HUES48 (cell line): Measurements from ENCODE around the gene IL17B.

Experiments
- H3K27ac ChIP-seq: one replicate; pipeline ENCODE4 v1.7.0; 2013; ENCODE audit warnings: low read depth, low read length, inconsistent platforms
- H3K27me3 ChIP-seq: 2 replicates; pipeline ENCODE4 v1.6.1; 2013; ENCODE audit warnings: mild to moderate bottlenecking, low read length; ENCODE audit not compliant: control insufficient read depth, insufficient read depth
- H3K36me3 ChIP-seq: 2 replicates; pipeline ENCODE4 v1.6.1; 2013; ENCODE audit warnings: low read length; ENCODE audit not compliant: control insufficient read depth, insufficient read depth
- H3K4me1 ChIP-seq: 2 replicates; pipeline ENCODE4 v1.6.1; 2013; ENCODE audit warnings: mild to moderate bottlenecking, low read length; ENCODE audit not compliant: control insufficient read depth, insufficient read depth
- H3K4me3 ChIP-seq: 2 replicates; pipeline ENCODE4 v1.5.1; 2013; ENCODE audit warnings: mild to moderate bottlenecking, low read depth, low read length
- H3K9ac ChIP-seq: 2 replicates; pipeline ENCODE4 v1.6.1; 2013; ENCODE audit warnings: mild to moderate bottlenecking, low read depth, low read length, moderate library complexity
- H3K9me3 ChIP-seq: 2 replicates; pipeline ENCODE4 v1.6.1; 2013; ENCODE audit warnings: low read length; ENCODE audit not compliant: control insufficient read depth, insufficient read depth

The IL17B gene, protein sequence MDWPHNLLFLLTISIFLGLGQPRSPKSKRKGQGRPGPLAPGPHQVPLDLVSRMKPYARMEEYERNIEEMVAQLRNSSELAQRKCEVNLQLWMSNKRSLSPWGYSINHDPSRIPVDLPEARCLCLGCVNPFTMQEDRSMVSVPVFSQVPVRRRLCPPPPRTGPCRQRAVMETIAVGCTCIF

DNA sequence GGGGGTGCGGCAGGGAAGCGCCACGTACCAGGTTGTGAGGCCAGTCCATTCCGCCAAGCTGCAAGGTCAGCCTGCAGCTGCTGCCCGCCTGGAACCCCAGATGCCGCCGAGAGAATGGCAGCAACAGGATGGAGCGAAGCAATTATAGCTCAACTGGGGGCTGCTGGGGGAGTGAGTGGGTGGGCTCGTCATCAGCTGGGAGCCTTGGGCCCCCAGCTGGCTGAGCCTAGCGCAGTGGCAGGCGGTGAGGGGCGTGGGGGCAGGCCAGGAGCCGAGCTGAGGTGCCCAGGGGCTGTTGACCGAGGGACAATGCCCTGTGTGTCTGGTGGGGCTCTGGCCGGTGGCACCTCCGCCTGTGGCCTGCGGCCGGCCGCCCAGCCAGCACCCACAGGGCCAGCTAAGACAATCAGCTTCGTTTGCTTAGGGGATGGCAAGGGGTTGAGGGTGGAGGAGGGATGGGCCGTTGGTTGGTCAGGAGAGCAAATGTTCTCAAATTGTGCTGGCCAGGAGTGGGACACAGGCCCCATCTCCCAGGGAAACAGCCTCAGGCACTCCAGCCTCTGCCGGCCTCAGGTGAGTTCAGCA lies at the start of gene IL17B:
Gene IL17B, minus strand, starts transcription at position 116 of the 585 bp plus-strand sequence. Its CDS starts 67 bp downstream, at position 49.
- Histone ChIP-seq H3K9me3 (no peaks in the 10 kb centered on the region), H3K27ac (no peak within 1 kb of the TSS), H3K36me3 (no peaks in the 10 kb centered on the region), H3K4me3 (no peak within 1 kb of the TSS), H3K27me3 (no peaks in the 10 kb centered on the region), H3K4me1 (no peaks in the 10 kb centered on the region), H3K9ac (no peak within 1 kb of the TSS)

DNA sequence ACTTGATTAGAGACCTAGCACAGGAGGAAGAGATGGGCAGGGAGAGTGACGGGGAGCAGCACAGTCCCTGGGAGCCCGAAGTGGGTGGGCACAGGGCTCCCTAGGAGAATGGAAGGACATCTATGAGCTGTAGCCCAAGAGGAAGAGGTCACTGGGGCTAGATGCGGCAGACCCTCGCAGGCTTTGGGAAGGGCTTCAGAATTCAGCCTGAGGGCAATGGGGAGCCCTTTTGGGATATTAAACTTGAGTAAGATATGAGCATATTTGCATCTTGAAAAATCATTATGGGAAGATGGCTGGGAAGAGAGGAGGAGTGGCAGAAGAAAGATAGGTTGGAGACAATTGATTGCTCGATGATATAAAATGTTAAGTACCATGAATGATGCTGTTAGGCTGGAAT lies 48.9 kb upstream of the IL17B start:
- H3K36me3 ChIP-seq: no peaks in the 10 kb centered on the region
- H3K27me3 ChIP-seq: no peaks in the 10 kb centered on the region
- H3K4me3 ChIP-seq: no peak overlapping the region
- H3K27ac ChIP-seq: no peak overlapping the region
- no peaks in the 10 kb centered on the region for H3K9me3 ChIP-seq
- H3K4me1 ChIP-seq: peaks cover 25% of the 10 kb centered on the region
- no peak overlapping the region for H3K9ac ChIP-seq

GRCh38 chr5:149427374-149427773 lies 48.3 kb upstream of the IL17B start:
- no peak overlapping the region for H3K27ac ChIP-seq
- no peaks in the 10 kb centered on the region for H3K9me3 ChIP-seq
- no peak overlapping the region for H3K9ac ChIP-seq
- no peaks in the 10 kb centered on the region for H3K27me3 ChIP-seq
- no peak overlapping the region for H3K4me3 ChIP-seq
- peaks cover 31% of the 10 kb centered on the region for H3K4me1 ChIP-seq
- H3K36me3 ChIP-seq: no peaks in the 10 kb centered on the region

DNA sequence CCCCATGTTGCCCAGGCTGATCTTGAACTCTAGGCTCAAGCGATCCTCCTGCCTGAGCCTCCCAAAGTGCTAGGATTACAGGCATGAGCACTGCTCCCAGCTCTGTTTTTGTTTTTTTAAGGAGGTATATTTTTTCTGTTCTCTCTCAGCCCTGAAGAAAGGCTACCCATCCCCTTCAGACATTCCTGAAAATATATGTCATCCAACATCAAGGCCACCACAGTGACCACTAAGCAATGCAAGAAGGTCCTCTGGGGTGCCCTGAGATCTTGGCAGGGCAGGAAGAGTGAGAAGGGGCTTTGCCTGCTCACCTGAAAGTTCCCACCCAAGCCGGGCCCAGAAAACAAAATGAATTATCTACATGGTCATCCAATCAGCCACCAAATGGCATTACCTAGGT lies 47.8 kb upstream of the IL17B start:
- Histone ChIP-seq H3K4me3 (no peak overlapping the region), H3K36me3 (no peaks in the 10 kb centered on the region), H3K27me3 (no peaks in the 10 kb centered on the region), H3K9me3 (no peaks in the 10 kb centered on the region), H3K27ac (no peak overlapping the region), H3K4me1 (peaks cover 32% of the 10 kb centered on the region), H3K9ac (no peak overlapping the region)

DNA sequence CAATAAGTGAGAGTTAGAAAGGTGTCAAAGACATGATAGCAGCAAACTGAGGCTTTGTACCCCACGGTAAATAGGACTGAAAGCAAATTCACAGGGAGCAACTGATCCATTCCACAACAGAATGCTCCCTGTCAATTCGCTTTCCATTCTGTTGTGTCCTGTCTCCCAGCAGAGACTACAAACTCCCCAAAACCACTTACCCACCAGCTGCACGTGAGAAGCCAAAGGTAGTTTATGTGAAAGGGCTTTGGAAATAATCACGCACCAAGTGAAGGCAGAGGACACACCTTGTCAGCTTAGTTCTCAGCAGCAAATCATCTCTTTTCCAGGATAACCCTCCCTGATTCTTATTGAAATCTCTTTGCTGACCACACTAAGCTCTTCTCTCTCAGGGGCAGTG lies 46.6 kb upstream of the IL17B start:
- no peaks in the 10 kb centered on the region for H3K9me3 ChIP-seq
- peaks cover 32% of the 10 kb centered on the region for H3K4me1 ChIP-seq
- H3K27ac ChIP-seq: no peak overlapping the region
- no peak overlapping the region for H3K4me3 ChIP-seq
- no peak overlapping the region for H3K9ac ChIP-seq
- H3K36me3 ChIP-seq: no peaks in the 10 kb centered on the region
- no peaks in the 10 kb centered on the region for H3K27me3 ChIP-seq

- Histone ChIP-seq H3K9me3 (no peaks in the 10 kb centered on the region), H3K36me3 (no peaks in the 10 kb centered on the region), H3K4me1 (peaks cover 29% of the 10 kb centered on the region), H3K9ac (no peak overlapping the region), H3K27me3 (no peaks in the 10 kb centered on the region), H3K27ac (peak overlapping the region; percentile 69), H3K4me3 (no peak overlapping the region)
Measured at GRCh38 chr5:149424371-149425315, 45.6 kb upstream of the IL17B start.

GRCh38 chr5:149423794-149424268 lies 44.7 kb upstream of the IL17B start:
- peaks cover 29% of the 10 kb centered on the region for H3K4me1 ChIP-seq
- H3K9me3 ChIP-seq: no peaks in the 10 kb centered on the region
- 0 out of 2 replicates have a peak overlapping the region, but pooled peaks have one; percentile 38 for H3K9ac ChIP-seq
- peak overlapping the region; percentile 69 for H3K27ac ChIP-seq
- no peaks in the 10 kb centered on the region for H3K36me3 ChIP-seq
- no peak overlapping the region for H3K4me3 ChIP-seq
- H3K27me3 ChIP-seq: no peaks in the 10 kb centered on the region

- H3K4me3 ChIP-seq: no peak overlapping the region
Measured at GRCh38 chr5:149423049-149423793, 44.1 kb upstream of the IL17B start.

GRCh38 chr5:149422366-149423048 lies 43.4 kb upstream of the IL17B start:
- Histone ChIP-seq H3K9ac (no peak overlapping the region), H3K27ac (peak overlapping the region; percentile 5), H3K27me3 (no peaks in the 10 kb centered on the region)

More at GRCh38 chr5:149423049-149423793, 44.1 kb upstream of the IL17B start:
- Histone ChIP-seq H3K27me3 (no peaks in the 10 kb centered on the region), H3K36me3 (no peaks in the 10 kb centered on the region), H3K4me1 (peaks cover 29% of the 10 kb centered on the region), H3K9ac (no peak overlapping the region), H3K27ac (peak overlapping the region; percentile 69), H3K9me3 (no peaks in the 10 kb centered on the region)

GRCh38 chr5:149421834-149422233 lies 42.7 kb upstream of the IL17B start:
- Histone ChIP-seq H3K4me1 (peaks cover 39% of the 10 kb centered on the region), H3K4me3 (no peak overlapping the region), H3K9ac (no peak overlapping the region), H3K36me3 (no peaks in the 10 kb centered on the region), H3K9me3 (no peaks in the 10 kb centered on the region), H3K27me3 (no peaks in the 10 kb centered on the region), H3K27ac (no peak overlapping the region)

More at GRCh38 chr5:149422366-149423048, 43.4 kb upstream of the IL17B start:
- no peaks in the 10 kb centered on the region for H3K36me3 ChIP-seq
- H3K4me3 ChIP-seq: no peak overlapping the region
- no peaks in the 10 kb centered on the region for H3K9me3 ChIP-seq
- peaks cover 32% of the 10 kb centered on the region for H3K4me1 ChIP-seq
